ENCODE data around the gene ZNF783. TPM values are rescaled to one million over a fixed set of nuclear protein-coding genes. Genes with fewer than 3 reads are reported as not detected.
A peak's percentile ranks its signal among the peaks of the same experiment; 100 is the strongest.

The ZNF783 gene
- polyA plus RNA-seq, 1 donor (not counting 4 experiments of a cell fraction or from before 2014, with no cell fraction given), result 4.2 TPM

DNA sequence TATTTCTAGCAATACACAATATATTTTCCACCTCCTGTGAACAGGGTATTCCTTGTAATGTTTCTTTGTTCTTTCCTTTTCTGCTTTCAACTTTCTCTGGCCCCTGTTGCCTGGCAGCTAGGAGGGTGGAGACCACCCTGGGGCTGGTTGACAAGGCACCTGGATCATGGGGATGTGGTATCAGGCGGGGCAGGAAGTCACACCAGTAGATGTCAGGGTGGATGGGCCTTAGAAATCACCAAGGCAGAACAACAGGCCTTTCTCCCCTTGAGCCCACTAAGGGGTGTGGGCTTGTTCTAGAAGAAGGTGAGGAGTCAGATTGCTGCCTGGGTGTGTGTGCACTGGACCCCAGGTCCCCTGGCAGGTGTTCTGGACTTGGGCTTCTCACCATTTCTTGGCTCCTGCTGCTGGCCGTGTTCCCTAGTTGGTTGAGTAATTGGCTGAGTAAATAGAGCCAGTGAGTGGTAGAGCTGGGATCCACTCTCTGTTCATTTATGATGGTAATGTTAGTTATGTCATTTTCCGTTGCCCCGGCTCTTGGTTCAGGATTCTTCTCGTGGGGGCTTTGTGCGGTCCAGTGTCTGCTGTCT lies 24.9 kb downstream of the ZNF783 start:
- no peaks in the 10 kb centered on the region for H3K79me2 ChIP-seq (ENCODE audit: control insufficient read depth, insufficient read depth, low read length)
- H3K4me1 ChIP-seq (ENCODE audit: control insufficient read depth, extremely low read depth, insufficient read depth, low read length), result peaks cover 19% of the 10 kb centered on the region
- H3K4me3 ChIP-seq (ENCODE audit: control insufficient read depth in 2 of 3, extremely low read depth in 1 of 3, insufficient read depth in 2 of 3, low read depth in 1 of 3, low read length in 3 of 3), result no peak overlapping the region
- no peak overlapping the region for H3K9ac ChIP-seq (ENCODE audit: control insufficient read depth, extremely low read depth, insufficient read depth, low read length)
- H3K9me1 ChIP-seq (ENCODE audit: control insufficient read depth, extremely low read depth, insufficient read depth, low read length), result no peaks in the 10 kb centered on the region
- H2AFZ ChIP-seq (ENCODE audit: control insufficient read depth, low read length), result no peak overlapping the region
- no peak for FAIRE-seq
- H3K27me3 ChIP-seq (ENCODE audit: control insufficient read depth, extremely low read depth, insufficient read depth, low read length), result no peaks in the 10 kb centered on the region
- no peak overlapping the region for H3K27ac ChIP-seq (ENCODE audit: control insufficient read depth, insufficient read depth, low read length)
- no peaks in the 10 kb centered on the region for H3K36me3 ChIP-seq (ENCODE audit: control insufficient read depth in 2 of 2, extremely low read depth in 1 of 2, insufficient read depth in 2 of 2, low read length in 2 of 2)
- peak overlapping the region; percentile 2 for H3K4me2 ChIP-seq (ENCODE audit: control insufficient read depth, extremely low read depth, insufficient read depth, low read depth, low read length)
- no peak for DNase-seq (ENCODE audit: low read depth, low spot score)
- TF ChIP-seq EZH2 (IDR thresholded peaks at IDR 0.05; ENCODE audit: low read length) (no peak), CTCF (optimal IDR thresholded peaks at IDR 0.05 in 1 of 3, IDR thresholded peaks at IDR 0.05 in 1 of 3, conservative IDR thresholded peaks at IDR 0.05 in 1 of 3; ENCODE audit: extremely low read depth in 1 of 3, insufficient read depth in 2 of 3, low read length in 3 of 3) (no peak)
- no peaks in the 10 kb centered on the region for H4K20me1 ChIP-seq (ENCODE audit: control insufficient read depth, extremely low read depth, insufficient read depth, low read length)
- no peaks in the 10 kb centered on the region for H3K9me3 ChIP-seq (ENCODE audit: control insufficient read depth, low read depth, low read length)
- dilution Hi-C loops (cut with MboI; ENCODE audit: extremely low pct_ligation_motif_present, low sequenced_read_pairs), result no loop called here

- Histone ChIP-seq H3K36me3 (ENCODE audit: control insufficient read depth in 2 of 2, extremely low read depth in 1 of 2, insufficient read depth in 2 of 2, low read length in 2 of 2) (peaks cover 0 to 2% of the 10 kb centered on the region in 2 experiments), H3K4me2 (ENCODE audit: control insufficient read depth, extremely low read depth, insufficient read depth, low read depth, low read length) (no peak overlapping the region), H3K9ac (ENCODE audit: control insufficient read depth, extremely low read depth, insufficient read depth, low read length) (no peak overlapping the region), H3K9me3 (ENCODE audit: control insufficient read depth, low read depth, low read length) (no peaks in the 10 kb centered on the region), H2AFZ (ENCODE audit: control insufficient read depth, low read length) (no peak overlapping the region), H3K4me1 (ENCODE audit: control insufficient read depth, extremely low read depth, insufficient read depth, low read length) (peaks cover 19% of the 10 kb centered on the region), H3K4me3 (ENCODE audit: control insufficient read depth in 2 of 3, extremely low read depth in 1 of 3, insufficient read depth in 2 of 3, low read depth in 1 of 3, low read length in 3 of 3) (no peak overlapping the region), H3K79me2 (ENCODE audit: control insufficient read depth, insufficient read depth, low read length) (no peaks in the 10 kb centered on the region), H3K9me1 (ENCODE audit: control insufficient read depth, extremely low read depth, insufficient read depth, low read length) (no peaks in the 10 kb centered on the region), H4K20me1 (ENCODE audit: control insufficient read depth, extremely low read depth, insufficient read depth, low read length) (no peaks in the 10 kb centered on the region), H3K27me3 (ENCODE audit: control insufficient read depth, extremely low read depth, insufficient read depth, low read length) (no peaks in the 10 kb centered on the region), H3K27ac (ENCODE audit: control insufficient read depth, insufficient read depth, low read length) (no peak overlapping the region)
- no peak for FAIRE-seq
- DNase-seq (ENCODE audit: low read depth, low spot score), result no peak
- dilution Hi-C loops (cut with MboI; ENCODE audit: extremely low pct_ligation_motif_present, low sequenced_read_pairs), result no loop called here
- TF ChIP-seq EZH2 (IDR thresholded peaks at IDR 0.05; ENCODE audit: low read length) (no peak), CTCF (optimal IDR thresholded peaks at IDR 0.05 in 1 of 3, IDR thresholded peaks at IDR 0.05 in 1 of 3, conservative IDR thresholded peaks at IDR 0.05 in 1 of 3; ENCODE audit: extremely low read depth in 1 of 3, insufficient read depth in 2 of 3, low read length in 3 of 3) (no peak)
Observed at GRCh38 chr7:149287622-149288021, 25.6 kb downstream of the ZNF783 start.
